MM.1S (cell line): ENCODE measurements around the gene POLG2.

ENCODE experiments used
- EZH2 ChIP-seq: fragments of 300-600 bp; sonication (generic); optimal IDR thresholded peaks from 2 replicates; pipeline ENCODE3; 2017; ENCODE audit warnings: low read depth, mild to moderate bottlenecking, antibody characterized with exemption, low read length, mixed read lengths
- EZH2phosphoT487 ChIP-seq: fragments of 300-600 bp; sonication (generic); IDR thresholded peaks from 2 replicates; pipeline ENCODE4 v1.6.1; 2018; ENCODE audit warnings: antibody characterized with exemption, low read length
- TF ChIP-seq, protein P1 (sequence below): fragments of 300-600 bp; sonication (generic); IDR thresholded peaks from 2 replicates; pipeline ENCODE4 v1.5.1; 2016; ENCODE audit warnings: antibody characterized with exemption, low read length, mixed read lengths

DNA sequence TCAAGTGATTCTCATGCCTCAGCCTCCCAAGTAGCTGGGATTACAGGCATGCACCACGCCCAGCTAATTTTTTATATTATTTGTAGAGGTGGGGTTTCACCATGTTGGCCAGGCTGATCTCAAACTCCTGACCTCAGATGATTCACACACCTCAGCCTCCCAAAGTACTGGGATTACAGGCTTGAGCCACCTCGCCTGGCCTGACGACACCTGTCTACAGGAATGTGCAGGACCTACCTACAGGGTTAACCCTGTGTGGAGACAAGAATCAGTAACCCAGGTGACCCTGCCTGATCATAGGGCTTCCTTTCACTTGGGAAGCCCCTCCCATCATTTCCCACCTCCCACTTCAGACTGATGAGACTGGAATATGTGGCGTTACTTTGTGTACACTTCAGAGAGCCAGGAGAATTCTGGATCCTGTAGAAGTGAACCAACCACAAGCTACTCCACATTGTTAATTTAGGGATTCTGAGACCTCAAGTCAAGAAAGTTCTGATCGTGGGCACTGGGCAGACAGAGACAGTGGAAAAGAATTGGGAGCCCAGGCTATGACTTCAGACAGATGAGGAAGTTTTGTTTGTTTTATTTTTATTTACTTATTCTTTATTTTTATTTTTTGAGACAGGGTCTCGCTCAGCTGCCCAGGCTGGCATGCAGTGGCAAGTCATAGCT, 53.6 kb downstream of the POLG2 start:
- TF ChIP-seq, protein P1, sequence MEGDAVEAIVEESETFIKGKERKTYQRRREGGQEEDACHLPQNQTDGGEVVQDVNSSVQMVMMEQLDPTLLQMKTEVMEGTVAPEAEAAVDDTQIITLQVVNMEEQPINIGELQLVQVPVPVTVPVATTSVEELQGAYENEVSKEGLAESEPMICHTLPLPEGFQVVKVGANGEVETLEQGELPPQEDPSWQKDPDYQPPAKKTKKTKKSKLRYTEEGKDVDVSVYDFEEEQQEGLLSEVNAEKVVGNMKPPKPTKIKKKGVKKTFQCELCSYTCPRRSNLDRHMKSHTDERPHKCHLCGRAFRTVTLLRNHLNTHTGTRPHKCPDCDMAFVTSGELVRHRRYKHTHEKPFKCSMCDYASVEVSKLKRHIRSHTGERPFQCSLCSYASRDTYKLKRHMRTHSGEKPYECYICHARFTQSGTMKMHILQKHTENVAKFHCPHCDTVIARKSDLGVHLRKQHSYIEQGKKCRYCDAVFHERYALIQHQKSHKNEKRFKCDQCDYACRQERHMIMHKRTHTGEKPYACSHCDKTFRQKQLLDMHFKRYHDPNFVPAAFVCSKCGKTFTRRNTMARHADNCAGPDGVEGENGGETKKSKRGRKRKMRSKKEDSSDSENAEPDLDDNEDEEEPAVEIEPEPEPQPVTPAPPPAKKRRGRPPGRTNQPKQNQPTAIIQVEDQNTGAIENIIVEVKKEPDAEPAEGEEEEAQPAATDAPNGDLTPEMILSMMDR = no peak
- TF ChIP-seq EZH2 = no peak
- TF ChIP-seq EZH2phosphoT487 = no peak
